ENCODE results near the gene NPSR1.

DNA sequence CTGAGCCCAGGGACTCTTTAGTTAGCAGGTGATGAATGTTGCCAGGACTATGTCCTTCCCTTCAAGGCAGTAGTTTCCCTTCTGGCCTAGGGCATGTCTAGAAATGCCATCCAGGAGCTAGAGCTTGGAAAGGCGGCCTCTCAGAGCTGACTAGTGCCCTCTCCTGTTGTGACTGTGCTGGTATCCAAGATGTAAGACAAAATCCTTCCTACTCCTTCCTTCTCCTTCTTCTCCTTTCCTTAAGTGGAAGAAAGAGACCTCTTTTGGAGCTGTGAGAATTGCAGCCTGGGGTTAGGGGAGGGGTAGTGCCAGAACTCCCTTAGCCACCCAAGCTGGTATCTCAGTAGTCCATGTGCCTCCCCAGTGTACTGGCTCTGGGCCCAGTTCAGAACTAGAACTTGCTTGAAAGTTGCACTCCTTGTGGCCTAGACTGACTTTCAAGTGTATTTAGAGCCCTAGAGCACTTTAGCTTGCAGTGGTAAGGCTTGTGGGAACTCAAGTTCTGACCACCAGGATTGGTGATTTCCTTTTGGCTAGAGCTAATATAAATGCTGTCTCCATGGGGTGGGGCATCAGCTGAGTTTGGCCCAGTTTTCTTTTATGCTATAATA lies 118.8 kb downstream of the NPSR1 start:
- TF ChIP-seq POLR2A (IDR thresholded peaks at IDR 0.05) (no peak), CTCF (IDR thresholded peaks at IDR 0.05) (no peak)

Measured in heart left ventricle (tissue), 13 donors.